Colonic mucosa (tissue), 4 donors: ENCODE results near the gene AP5Z1. TPM values are rescaled to one million over a fixed set of nuclear protein-coding genes. Genes with fewer than 3 reads are reported as not detected.

Experiments used
- DNase-seq: peaks from one replicate; pipeline ENCODE4 v3.0.0-alpha.2; 2020
- H3K27ac ChIP-seq: fragments of 200-600 bp; one replicate; pipeline ENCODE4 v1.8.0; 2021
- H3K27me3 ChIP-seq: fragments of 200-600 bp; one replicate; pipeline ENCODE4 v1.8.0; 2021
- H3K36me3 ChIP-seq: fragments of 200-600 bp; one replicate; pipeline ENCODE4 v1.8.0; 2021
- H3K4me1 ChIP-seq: fragments of 200-600 bp; one replicate; pipeline ENCODE4 v1.8.0; 2021; ENCODE audit warnings: mild to moderate bottlenecking
- H3K4me3 ChIP-seq: fragments of 200-600 bp; one replicate; pipeline ENCODE4 v1.8.0; 2021
- H3K9ac ChIP-seq, 2 donors: one replicate each; pipeline ENCODE4 v1.7.0; 2013; ENCODE audit warnings: control low read depth in 2 of 2, low read depth in 2 of 2, low read length in 2 of 2
- H3K9me3 ChIP-seq: fragments of 200-600 bp; one replicate; pipeline ENCODE4 v1.8.0; 2021
- intact Hi-C: fragments of 100-400 bp; cut with DNase I; formaldehyde crosslinking; loops from one replicate; pipeline ENCODE4 v1.14.1; 2022
- total RNA-seq, 2 donors: library from RNA; stranded (reverse); fragmentation: NEBNext Ultra II Directional in 1 of 2; extraction: Animal tissue kit (Norgen Biotek cat#: 25700) in 1 of 2; gene quantifications; one replicate each; pipeline ENCODE4 v1.2.1, GENCODE V29; 2021
- TF ChIP-seq, protein P1 (sequence below): fragments of 200-600 bp; IDR thresholded peaks from one replicate; pipeline ENCODE4 v1.8.0; 2022; ENCODE audit warnings: antibody characterized with exemption, mild to moderate bottlenecking
- donor health status: healthy.
- donor health status: DM: no; HTN: no; CAD: no.
- donor health status: DM: no; HTN: no; CAD: no.

Gene AP5Z1
- total RNA-seq, 2 donors from 2014 or later: 27.9 to 49.9 TPM

DNA sequence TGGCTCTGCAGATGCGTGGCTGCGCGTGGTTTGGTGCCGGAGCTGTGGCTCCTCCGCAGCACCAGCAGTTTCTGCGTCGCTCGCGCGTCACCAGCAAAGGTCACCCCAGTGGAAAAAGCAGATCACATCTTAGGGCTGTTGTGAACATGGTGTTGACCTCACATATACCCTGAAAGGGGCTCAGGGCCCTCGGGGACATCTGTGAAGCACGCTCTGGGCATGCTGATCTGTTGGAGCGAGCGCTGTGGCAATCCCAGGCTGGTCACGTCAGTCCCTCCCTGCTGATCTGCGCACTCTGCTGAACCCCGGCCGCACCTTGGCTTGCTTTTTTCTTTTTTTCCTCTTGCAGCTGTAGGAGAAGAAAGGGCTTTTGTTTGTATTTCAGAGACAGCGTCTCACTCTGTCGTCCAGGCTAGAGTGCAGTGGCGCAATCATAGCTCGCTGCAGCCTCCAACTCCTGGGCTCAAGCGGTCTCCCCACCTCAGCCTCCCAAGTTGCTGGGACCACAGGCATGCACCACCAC is 33.3 kb upstream of the AP5Z1 start:
- TF ChIP-seq, protein P1, sequence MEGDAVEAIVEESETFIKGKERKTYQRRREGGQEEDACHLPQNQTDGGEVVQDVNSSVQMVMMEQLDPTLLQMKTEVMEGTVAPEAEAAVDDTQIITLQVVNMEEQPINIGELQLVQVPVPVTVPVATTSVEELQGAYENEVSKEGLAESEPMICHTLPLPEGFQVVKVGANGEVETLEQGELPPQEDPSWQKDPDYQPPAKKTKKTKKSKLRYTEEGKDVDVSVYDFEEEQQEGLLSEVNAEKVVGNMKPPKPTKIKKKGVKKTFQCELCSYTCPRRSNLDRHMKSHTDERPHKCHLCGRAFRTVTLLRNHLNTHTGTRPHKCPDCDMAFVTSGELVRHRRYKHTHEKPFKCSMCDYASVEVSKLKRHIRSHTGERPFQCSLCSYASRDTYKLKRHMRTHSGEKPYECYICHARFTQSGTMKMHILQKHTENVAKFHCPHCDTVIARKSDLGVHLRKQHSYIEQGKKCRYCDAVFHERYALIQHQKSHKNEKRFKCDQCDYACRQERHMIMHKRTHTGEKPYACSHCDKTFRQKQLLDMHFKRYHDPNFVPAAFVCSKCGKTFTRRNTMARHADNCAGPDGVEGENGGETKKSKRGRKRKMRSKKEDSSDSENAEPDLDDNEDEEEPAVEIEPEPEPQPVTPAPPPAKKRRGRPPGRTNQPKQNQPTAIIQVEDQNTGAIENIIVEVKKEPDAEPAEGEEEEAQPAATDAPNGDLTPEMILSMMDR: no peak
- H3K9me3 ChIP-seq: no peaks in the 10 kb centered on the region
- H3K27ac ChIP-seq: peak overlapping the region; percentile 93
- H3K4me3 ChIP-seq: no peak overlapping the region
- intact Hi-C loops: no loop called here
- no peaks in the 10 kb centered on the region for H3K27me3 ChIP-seq
- peak overlapping the region; percentile 45 to 61 for H3K9ac ChIP-seq
- no peaks in the 10 kb centered on the region for H3K36me3 ChIP-seq
- peaks cover 8% of the 10 kb centered on the region for H3K4me1 ChIP-seq
- DNase-seq: peak; percentile 49

DNA sequence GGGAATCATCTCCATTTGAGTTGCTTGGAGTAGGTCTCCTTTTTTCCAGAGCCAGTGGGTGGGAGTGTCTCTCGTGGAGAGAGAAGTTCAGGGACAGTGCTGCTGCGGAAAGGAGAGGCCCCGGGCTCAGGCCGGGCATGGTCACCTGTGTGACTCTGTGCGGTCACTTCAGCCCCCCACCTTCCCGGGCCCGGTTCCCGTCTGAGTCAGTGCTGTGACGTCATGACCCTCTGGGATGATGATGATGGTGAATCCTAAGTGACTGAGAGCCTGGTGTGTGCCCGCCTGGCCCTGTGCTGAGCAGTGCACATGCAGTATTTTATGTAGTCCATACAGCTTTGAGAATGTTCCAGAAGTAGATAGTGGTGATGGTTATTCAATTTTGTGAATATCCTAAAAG is 32.6 kb upstream of the AP5Z1 start:
- Histone ChIP-seq H3K27ac (peak overlapping the region; percentile 93), H3K9me3 (no peaks in the 10 kb centered on the region), H3K36me3 (no peaks in the 10 kb centered on the region), H3K4me1 (peaks cover 8% of the 10 kb centered on the region), H3K27me3 (no peaks in the 10 kb centered on the region), H3K9ac (peak overlapping the region in 1 of 2 donors; percentile 0), H3K4me3 (no peak overlapping the region)
- no peak for DNase-seq
- intact Hi-C loops: no loop called here
- TF ChIP-seq, protein P1: no peak

DNA sequence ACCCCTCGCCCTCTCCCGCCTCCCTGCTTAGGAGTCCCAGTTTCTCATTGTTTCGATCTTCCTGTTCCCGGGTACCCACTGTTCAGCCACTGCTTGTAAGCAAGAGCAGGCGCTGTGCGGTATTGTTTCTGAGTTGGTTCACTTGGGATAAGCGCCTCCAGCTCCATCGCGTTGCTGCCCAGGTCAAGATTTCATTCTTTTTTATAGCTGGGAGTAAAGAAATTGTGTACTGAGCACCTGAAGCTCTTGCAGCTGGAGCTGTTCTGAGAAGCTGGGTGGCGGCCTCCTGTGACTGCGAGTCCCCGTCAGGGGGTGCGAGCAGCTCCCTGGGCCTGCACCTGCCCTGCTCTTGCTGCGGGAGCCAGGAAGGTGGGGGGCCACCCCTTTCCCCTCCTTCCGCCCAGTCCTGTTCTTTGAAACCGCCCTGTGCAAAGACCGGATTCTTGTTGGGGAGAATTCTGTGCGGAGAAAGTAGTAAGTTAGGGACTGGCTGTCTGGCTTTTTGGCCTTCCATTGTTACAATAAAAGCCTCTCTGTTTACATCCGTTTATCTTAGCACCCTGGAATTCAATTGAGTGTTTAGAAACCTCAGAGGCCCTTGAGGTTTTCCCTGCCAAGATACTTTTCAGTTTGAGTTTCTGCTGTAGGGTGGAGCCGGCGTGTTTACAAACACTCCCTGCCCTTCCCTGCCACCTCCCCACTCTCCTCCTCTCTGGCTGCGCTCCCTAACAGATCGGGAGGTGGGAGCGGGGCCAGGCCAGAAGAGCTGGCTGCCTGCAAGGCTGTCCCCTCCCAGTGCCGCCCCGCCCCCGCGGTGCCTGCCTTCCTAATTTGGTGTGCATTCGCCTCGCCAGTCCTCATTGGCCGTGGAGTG is 30.8 kb upstream of the AP5Z1 start:
- H3K9me3 ChIP-seq: no peaks in the 10 kb centered on the region
- peak overlapping the region; percentile 93 for H3K27ac ChIP-seq
- H3K36me3 ChIP-seq: no peaks in the 10 kb centered on the region
- H3K4me3 ChIP-seq: peak overlapping the region; percentile 12
- no peaks in the 10 kb centered on the region for H3K27me3 ChIP-seq
- peaks cover 8% of the 10 kb centered on the region for H3K4me1 ChIP-seq
- TF ChIP-seq, protein P1: no peak
- peak overlapping the region; percentile 59 to 84 for H3K9ac ChIP-seq
- DNase-seq: peak; percentile 99
- intact Hi-C loops: no loop called here

DNA sequence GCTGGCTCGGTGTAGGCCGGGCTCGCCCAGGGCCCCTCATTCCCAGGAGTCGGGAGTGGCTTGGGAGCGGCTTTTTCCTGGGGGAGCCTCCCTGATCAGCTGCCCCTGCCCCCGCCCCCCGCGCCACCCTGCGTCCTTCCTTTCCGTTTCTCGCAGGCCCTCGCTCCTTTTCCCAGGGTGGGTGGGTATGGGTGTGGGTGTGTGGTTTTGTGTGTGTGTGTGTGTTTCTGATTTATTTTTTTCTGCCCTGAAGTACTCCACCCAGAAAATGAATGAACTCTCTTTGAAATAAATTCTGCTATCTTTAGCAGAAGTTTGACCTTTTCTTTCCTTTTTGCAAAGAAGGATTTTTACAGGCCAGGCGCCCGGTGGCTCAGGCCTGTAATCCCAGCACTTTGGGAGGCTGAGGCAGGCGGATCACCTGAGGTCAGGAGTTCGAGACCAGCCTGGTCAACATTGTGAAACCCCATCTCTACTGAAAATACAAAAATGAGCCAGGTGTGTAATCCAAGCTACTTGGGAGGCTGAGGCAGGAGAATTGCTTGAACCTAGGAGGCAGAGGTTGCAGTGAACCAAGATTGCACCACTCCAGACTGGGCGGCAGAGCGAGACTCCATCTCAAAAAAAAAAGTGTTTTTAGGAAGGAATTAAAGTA is 30.0 kb upstream of the AP5Z1 start:
- H3K9me3 ChIP-seq: no peaks in the 10 kb centered on the region
- H3K27me3 ChIP-seq: no peaks in the 10 kb centered on the region
- H3K27ac ChIP-seq: peak overlapping the region; percentile 93
- TF ChIP-seq, protein P1: no peak
- H3K4me3 ChIP-seq: peak overlapping the region; percentile 12
- no peaks in the 10 kb centered on the region for H3K36me3 ChIP-seq
- H3K9ac ChIP-seq: peak overlapping the region; percentile 59 to 84
- intact Hi-C loops: no loop called here
- H3K4me1 ChIP-seq: peaks cover 8% of the 10 kb centered on the region
- DNase-seq: no peak

DNA sequence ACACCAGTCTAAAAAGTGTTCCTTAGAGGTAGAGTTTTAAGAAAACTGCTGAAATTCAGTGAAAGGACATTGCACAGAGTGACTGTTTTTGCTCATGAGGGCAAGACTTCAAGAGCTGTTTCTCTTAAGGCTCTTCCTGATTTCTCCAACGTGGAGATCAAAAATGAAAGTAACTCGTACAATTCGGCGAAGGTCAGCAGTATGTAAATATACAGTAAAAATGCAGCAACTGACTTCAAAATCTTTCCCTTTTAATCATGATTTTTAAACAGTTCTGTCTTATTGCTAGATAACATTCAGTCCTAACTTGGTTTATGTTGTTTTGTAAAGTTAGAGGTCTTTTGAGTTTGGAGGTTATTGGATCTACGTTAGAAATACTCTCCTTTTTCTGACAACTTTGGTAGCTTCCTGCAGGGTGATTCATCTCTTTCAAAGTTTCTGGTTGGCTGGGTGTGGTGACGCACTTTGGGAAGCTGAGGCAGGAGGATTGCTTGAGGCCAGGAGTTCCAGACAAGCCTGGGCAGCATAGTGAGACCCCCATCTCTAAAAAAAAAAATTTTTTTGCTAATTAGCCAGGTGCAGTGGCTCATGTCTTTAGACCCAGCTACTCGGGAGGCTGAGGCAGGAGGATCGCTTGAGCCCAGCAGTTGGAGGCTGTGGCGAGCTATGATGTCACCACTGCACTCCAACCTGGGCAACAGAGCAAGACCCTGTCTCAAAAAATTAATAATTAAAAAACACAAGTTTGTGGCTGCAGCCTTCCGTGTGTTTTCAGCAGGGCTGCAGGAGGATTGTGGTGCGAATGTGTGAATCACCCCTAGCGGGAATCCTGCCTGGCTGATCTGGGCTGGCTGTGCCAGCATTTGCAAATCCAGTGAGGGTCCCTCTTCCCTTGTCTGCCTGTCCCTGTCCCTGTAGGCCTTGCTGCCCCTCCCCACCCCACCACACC is 29.2 kb upstream of the AP5Z1 start:
- Histone ChIP-seq H3K9ac (peak overlapping the region; percentile 59 to 76), H3K4me1 (peaks cover 8% of the 10 kb centered on the region), H3K4me3 (peak overlapping the region; percentile 12), H3K27ac (peak overlapping the region; percentile 93), H3K27me3 (no peaks in the 10 kb centered on the region), H3K9me3 (no peaks in the 10 kb centered on the region), H3K36me3 (no peaks in the 10 kb centered on the region)
- DNase-seq: peak; percentile 67
- intact Hi-C loops: no loop called here
- TF ChIP-seq, protein P1: no peak
